HepG2 (cell line): Measurements from ENCODE around the gene SIK2. TPM values are rescaled to one million over a fixed set of nuclear protein-coding genes. Genes with fewer than 3 reads are reported as not detected.

Experiments used
- AFF4 ChIP-seq: sonication (generic); formaldehyde crosslinking; IDR thresholded peaks from 2 replicates; pipeline ENCODE4 v1.4.0; 2020; ENCODE audit warnings: missing genetic modification reagents
- ARNTL ChIP-seq: sonication (generic); formaldehyde crosslinking; IDR thresholded peaks from 2 replicates; pipeline ENCODE4 v1.4.0; 2020; ENCODE audit warnings: mild to moderate bottlenecking, missing genetic modification reagents
- DMAP1 ChIP-seq: IDR thresholded peaks from 2 replicates; pipeline ENCODE4 v1.6.1; 2016
- DNMT1 ChIP-seq: sonication (generic); formaldehyde crosslinking; IDR thresholded peaks from 2 replicates; pipeline ENCODE4 v1.5.1; 2020; ENCODE audit warnings: mild to moderate bottlenecking, missing genetic modification reagents
- EHMT2 ChIP-seq: fragments of 200-600 bp; sonication (generic); IDR thresholded peaks from 2 replicates; pipeline ENCODE4 v1.7.0; 2017; ENCODE audit warnings: antibody characterized with exemption, low read depth, low read length, borderline replicate concordance
- FOXM1 ChIP-seq: sonication (generic); formaldehyde crosslinking; IDR thresholded peaks from 2 replicates; pipeline ENCODE4 v1.5.0; 2020; ENCODE audit warnings: missing genetic modification reagents
- MIER2 ChIP-seq: IDR thresholded peaks from 2 replicates; pipeline ENCODE4 v1.6.1; 2016; ENCODE audit warnings: missing biosample characterization, missing genetic modification reagents
- NRL ChIP-seq: sonication (generic); formaldehyde crosslinking; IDR thresholded peaks from 2 replicates; pipeline ENCODE4 v1.5.0; 2020; ENCODE audit warnings: missing genetic modification reagents, mild to moderate bottlenecking, moderate library complexity, borderline replicate concordance
- PREB ChIP-seq: sonication (generic); formaldehyde crosslinking; IDR thresholded peaks from 2 replicates; pipeline ENCODE4 v1.4.0; 2020; ENCODE audit warnings: missing genetic modification reagents
- REPIN1 ChIP-seq: sonication (generic); formaldehyde crosslinking; IDR thresholded peaks from 2 replicates; pipeline ENCODE4 v1.8.0; 2022; ENCODE audit warnings: missing genetic modification reagents, low read depth, mild to moderate bottlenecking, borderline replicate concordance
- RFX5 ChIP-seq: IDR thresholded peaks from 2 replicates; pipeline ENCODE4 v1.6.1; 2011; ENCODE audit warnings: low read depth, low read length, improper control_type of control experiment
- RXRB ChIP-seq: IDR thresholded peaks from 2 replicates; pipeline ENCODE4 v1.6.1; 2016; ENCODE audit warnings: borderline replicate concordance, missing genetic modification reagents, missing compliant biosample characterization
- SAP130 ChIP-seq: IDR thresholded peaks from 2 replicates; pipeline ENCODE4 v1.6.1; 2016; ENCODE audit warnings: low read depth
- SSRP1 ChIP-seq: IDR thresholded peaks from 2 replicates; pipeline ENCODE4 v1.6.1; 2016; ENCODE audit warnings: control low read depth
- TBL1XR1 ChIP-seq: fragments of 150-350 bp; IDR thresholded peaks from 2 replicates; pipeline ENCODE4 v1.6.1; 2014; ENCODE audit warnings: borderline replicate concordance, low read length; ENCODE audit not compliant: partially characterized antibody
- TFE3 ChIP-seq: IDR thresholded peaks from 2 replicates; pipeline ENCODE4 v1.6.1; 2016
- ZBTB39 ChIP-seq: sonication (generic); formaldehyde crosslinking; IDR thresholded peaks from 2 replicates; pipeline ENCODE4 v1.5.0; 2020; ENCODE audit warnings: missing genetic modification reagents
- ZKSCAN1 ChIP-seq: fragments of 150-350 bp; IDR thresholded peaks from 2 replicates; pipeline ENCODE4 v1.6.1; 2014; ENCODE audit warnings: low read length
- ZMYM2 ChIP-seq: sonication (generic); formaldehyde crosslinking; IDR thresholded peaks from 2 replicates; pipeline ENCODE4 v1.8.0; 2022; ENCODE audit warnings: mild to moderate bottlenecking, missing genetic modification reagents
- ZNF138 ChIP-seq: sonication (generic); formaldehyde crosslinking; IDR thresholded peaks from 2 replicates; pipeline ENCODE4 v1.5.0; 2020; ENCODE audit warnings: mild to moderate bottlenecking, low read depth, missing genetic modification reagents
- ZNF260 ChIP-seq: sonication (generic); formaldehyde crosslinking; IDR thresholded peaks from 2 replicates; pipeline ENCODE4 v1.4.0; 2020; ENCODE audit warnings: missing genetic modification reagents, low read depth, mild to moderate bottlenecking, borderline replicate concordance
- ZNF605 ChIP-seq: sonication (generic); formaldehyde crosslinking; IDR thresholded peaks from 2 replicates; pipeline ENCODE4 v1.8.0; 2022; ENCODE audit warnings: mild to moderate bottlenecking, missing genetic modification reagents
- ZNF7 ChIP-seq: IDR thresholded peaks from 2 replicates; pipeline ENCODE4 v1.6.1; 2016; ENCODE audit warnings: missing biosample characterization, missing genetic modification reagents
- ZNF775 ChIP-seq: sonication (generic); formaldehyde crosslinking; IDR thresholded peaks from 2 replicates; pipeline ENCODE4 v1.4.0; 2020; ENCODE audit warnings: missing genetic modification reagents, mild to moderate bottlenecking, moderate library complexity, borderline replicate concordance
- polyA plus RNA-seq, 8 experiments: library from polyadenylated mRNA; depleted of rRNA in 3 of 8; stranded (reverse) in 7 of 8; unstranded in 1 of 8; fragments of >200 nt; fragmentation: Illumina TruSeq in 4 of 8; extraction: Trizol in 4 of 8; gene quantifications; 2 replicates each; pipeline versions ENCODE4 v1.2.1 to v1.2.3, GENCODE V29; 2011 to 2016; ENCODE audit warnings: low read depth in 4 of 8, missing spikeins in 1 of 8, mixed read lengths in 1 of 8; ENCODE audit not compliant: insufficient read depth in 1 of 8
- total RNA-seq, 5 experiments: library from RNA; depleted of rRNA; stranded (reverse); fragments of >200 nt; fragmentation: Illumina TruSeq; extraction: Trizol; gene quantifications; 2 replicates each; pipeline ENCODE4 v1.2.3, GENCODE V29; 2016; ENCODE audit warnings: low read depth in 1 of 5

SIK2 gene
- total and polyA plus RNA-seq, 2 of the 13 experiments (the other 11 are each of a cell fraction or from before 2014, with no cell fraction given): 8.1 to 15.4 TPM

GRCh38 chr11:111665777-111666176, 63.5 kb downstream of the SIK2 start (continued):
- TF ChIP-seq AFF4 (no peak), ZNF605 (CRISPR knock-in tag) (no peak), ARNTL (CRISPR knock-in tag) (no peak), EHMT2 (peak; percentile 78; the same call in 1 of the 2 replicates), ZBTB39 (CRISPR knock-in tag) (no peak), DMAP1 (CRISPR knock-in tag) (no peak), ZMYM2 (CRISPR knock-in tag) (no peak), TBL1XR1 (no peak), ZNF260 (CRISPR knock-in tag) (no peak), RFX5 (no peak), REPIN1 (0 out of 2 replicates have a peak, but pooled peaks have one; percentile 22), FOXM1 (CRISPR knock-in tag) (no peak), ZKSCAN1 (no peak), SSRP1 (CRISPR knock-in tag) (no peak), ZNF138 (CRISPR knock-in tag) (no peak), SAP130 (peak; percentile 51; the same call in 1 of the 2 replicates), ZNF775 (CRISPR knock-in tag) (no peak), TFE3 (CRISPR knock-in tag) (0 out of 2 replicates have a peak, but pooled peaks have one; percentile 19), DNMT1 (CRISPR knock-in tag) (no peak), PREB (no peak), MIER2 (CRISPR knock-in tag) (peak; percentile 98), RXRB (CRISPR knock-in tag) (no peak), NRL (CRISPR knock-in tag) (no peak), ZNF7 (CRISPR knock-in tag) (no peak)
